LHCN-M2 (cell line): Measurements from ENCODE around the gene PARP1. TPM values are rescaled to one million over a fixed set of nuclear protein-coding genes. Genes with fewer than 3 reads are reported as not detected.
"Not testable (repeated sequence)": the region's sequence is repeated elsewhere in the genome, so short reads cannot be mapped to it uniquely, and the experiment has no call there.

Experiments used
- DNase-seq: peaks from one replicate; pipeline ENCODE4 v3.0.0-alpha.2; 2012; ENCODE audit warnings: low read depth
- total RNA-seq: library from RNA; depleted of rRNA; stranded (reverse); fragments of >200 nt; gene quantifications from 2 replicates; pipeline ENCODE4 v1.2.3, GENCODE V29; 2014

Gene PARP1
- total RNA-seq, 1 experiment from 2014 or later, result 139 TPM

DNA sequence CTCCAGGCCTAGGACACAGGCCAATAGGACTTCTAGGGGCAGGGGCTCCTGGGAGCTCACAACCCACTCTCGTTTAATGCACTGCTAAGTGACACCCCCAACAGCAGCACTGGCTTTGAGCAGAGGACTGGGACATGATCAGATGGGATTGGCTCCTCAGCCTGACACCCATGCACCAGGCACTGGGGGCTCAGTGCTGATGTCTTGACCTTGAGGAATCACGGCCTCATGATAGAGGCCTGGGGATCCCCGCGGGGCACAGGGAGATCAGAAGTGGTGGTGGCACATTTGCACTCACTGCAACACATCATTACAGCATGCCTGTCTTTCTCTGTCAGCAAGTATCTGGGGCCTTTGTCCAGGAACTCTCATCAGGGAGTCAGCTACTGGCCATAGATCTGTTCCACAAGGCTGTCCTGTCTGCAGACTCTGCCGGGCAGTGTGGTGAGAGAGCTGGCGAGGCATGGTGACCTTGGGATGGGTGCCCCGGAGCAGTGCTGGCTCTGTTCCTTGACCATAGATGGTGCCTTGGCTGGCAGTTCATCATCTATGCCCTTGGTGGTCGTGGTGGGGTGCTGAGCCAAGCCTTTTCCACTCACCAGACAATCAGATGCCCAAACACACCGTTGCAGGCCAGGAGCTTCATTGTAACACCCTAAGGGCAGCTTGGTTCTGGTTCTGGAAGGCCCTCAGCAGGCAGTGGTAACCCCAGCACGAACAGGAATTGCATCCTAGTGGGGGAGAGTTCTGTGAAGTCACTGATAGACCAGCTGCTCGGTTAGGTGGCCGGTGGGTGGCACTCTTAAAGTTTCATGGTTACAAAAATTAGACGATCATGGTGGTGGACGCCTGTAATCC, 22.2 kb upstream of the PARP1 start:
- no peak for DNase-seq

DNA sequence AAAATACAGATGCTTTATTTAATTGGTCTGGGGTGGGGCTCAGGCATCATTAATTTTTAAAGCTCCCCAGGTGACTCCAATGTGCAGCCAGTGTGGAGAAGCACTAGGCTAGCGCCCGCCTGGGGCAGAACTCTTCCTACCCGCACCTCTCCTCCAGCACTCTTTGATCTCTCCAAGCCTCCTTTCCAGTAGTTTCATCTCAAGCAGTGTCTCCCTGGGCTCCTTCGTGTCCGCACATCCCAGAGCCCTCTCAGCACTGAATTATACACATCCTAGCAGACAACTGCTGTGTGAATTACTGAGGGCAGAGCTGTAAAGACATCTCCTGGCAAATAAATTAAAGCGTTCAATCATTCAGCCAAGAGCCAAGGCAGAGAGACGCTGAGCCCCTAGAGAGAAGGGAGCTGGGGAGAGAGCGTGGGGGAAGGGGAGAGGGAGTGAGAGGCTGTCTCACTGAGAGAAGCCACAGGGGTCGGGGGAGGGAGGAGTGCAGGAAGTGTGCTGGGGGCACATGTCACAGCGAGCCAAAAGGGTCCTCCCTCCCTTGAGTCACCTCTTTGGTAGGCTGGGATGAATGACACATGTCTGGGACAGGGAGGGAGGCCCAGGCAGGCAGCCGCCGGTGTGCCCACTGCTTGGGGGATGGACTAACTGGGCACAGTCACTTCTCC, 21.0 kb upstream of the PARP1 start:
- DNase-seq, result no peak

DNA sequence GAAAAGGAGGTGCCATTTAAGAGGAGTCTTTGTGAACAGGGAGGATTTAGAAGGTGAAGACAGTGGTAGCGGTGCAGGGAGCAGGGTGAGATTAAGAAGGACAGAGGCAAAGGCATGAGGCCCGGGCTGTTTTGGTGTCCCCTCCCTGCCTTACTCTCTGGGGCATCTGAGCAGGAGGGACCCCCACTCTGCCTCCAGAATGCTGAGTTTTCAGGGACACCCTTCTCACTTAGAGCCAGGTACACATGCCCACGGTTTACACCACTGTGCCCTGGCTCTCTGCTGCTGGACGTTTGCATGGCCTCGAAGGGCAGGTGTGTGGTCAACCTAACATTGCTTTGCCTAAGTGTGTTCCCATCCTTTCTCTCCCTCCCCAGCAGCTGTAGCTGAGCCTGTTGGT, 20.5 kb upstream of the PARP1 start:
- no peak for DNase-seq

DNA sequence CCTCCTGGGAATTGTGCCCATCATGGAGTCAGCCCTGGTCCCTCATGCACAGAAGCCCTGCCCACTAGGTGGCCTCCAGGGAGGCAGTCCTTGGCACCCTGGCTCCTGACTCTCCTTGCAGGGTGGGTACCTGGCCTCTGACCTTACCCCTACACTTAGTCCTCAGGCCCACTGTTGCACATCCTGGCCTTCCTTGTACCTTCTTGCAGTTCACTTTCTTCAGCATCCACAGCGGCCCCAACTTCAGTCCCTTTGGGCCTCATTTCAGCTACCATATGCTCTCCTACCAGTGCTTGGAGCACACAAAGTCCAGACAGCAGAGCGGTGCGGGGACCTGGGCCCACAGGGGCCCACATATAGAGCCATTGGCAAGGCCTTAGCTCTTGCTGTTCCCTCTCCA, 19.2 kb upstream of the PARP1 start:
- DNase-seq, result no peak

DNA sequence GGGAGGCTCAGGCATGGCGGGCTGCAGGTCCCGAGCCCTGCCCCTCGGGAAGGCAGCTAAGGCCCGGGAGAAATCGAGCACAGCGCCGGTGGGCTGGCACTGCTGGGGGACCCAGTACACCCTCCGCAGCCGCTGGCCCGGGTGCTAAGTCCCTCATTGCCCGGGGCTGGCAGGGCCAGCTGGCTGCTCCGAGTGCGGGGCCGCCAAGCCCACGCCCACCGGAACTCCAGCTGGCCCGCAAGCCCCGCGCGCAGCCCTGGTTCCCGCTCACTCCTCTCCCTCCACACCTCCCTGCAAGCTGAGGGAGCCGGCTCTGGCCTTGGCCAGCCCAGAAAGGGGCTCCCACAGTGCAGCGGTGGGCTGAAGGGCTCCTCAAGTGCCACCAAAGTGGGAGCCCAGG, 18.5 kb upstream of the PARP1 start:
- not testable (repeated sequence) for DNase-seq

DNA sequence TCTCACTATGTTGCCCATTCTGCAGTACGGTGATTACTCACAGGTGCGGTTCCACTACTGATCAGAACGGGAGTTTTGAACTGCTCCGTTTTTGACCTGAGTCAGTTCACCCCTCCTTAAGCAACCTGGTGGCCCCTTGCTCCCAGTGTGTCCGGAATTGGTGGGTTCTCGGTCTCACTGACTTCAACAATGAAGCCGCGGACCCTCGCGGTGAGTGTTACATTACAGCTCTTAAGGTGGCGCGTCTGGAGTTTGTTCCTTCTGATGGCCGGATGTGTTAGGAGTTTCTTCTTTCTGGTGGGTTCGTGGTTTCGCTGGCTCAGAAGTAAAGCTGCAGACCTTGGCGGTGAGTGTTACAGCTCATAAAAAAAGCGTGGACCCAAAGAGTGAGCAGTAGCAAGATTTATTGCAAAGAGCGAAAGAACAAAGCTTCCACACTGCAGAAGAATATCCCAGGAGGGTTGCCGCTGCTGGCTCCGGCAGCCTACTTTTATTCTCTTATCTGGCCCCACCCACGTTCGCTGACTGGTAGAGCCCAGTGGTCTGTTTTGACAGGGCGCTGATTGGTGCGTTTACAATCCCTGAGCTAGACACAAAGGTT, 17.6 kb upstream of the PARP1 start:
- DNase-seq, result no peak

DNA sequence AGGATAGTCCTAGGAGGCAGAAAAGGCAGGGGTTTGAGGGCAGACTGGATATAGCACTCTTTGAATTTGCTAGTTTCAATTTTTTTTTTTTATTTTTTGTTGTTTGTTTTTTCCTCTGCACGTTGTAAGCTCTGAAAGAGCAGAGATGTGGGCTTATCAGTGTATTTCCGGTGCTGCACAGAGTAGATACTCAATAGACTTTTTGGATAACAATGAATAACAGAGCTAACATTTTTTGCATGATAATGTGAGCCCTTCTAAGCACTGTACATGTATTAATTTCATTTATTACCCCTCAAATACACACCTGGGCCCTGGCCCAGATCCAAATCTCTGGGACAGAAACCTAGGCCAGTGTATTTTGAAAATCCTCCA, 17.1 kb upstream of the PARP1 start:
- no peak for DNase-seq

DNA sequence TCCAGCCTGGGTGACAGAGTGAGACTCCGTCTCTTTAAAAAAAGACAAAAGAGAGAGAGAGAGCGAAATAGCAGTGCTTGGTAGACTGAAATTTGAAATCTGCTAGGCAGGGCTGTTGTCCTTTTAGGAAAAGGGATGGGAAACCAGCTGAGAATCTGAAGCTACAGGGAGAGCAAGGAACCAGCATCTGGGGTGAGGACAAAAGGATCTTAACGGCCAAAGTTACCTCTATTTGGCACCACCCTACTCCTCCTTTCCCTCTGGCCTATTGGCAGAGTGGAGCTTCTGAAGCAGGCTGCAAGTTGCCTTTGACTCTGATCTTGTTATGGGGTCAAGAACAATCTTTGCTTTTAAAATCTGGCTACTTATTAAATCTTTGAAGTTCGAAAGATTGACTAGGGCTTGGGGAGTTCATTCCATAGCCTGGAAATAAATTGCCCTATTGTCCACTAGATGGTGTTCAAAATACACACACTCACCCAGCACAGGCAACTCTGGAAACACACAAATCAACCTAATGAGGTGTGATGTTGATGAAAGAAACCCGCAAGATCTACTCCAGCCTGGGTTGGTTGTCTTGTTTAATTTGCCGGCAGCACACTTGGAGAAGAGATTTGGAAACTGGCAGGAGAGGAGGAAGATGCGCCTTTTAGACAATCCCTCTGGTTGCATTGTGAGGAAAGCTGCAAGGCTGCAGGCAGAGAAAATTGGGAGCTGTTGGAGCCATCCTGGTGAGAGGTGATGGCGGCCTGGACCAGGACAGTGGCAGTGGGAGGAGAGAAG, 16.5 kb upstream of the PARP1 start:
- no peak for DNase-seq

DNA sequence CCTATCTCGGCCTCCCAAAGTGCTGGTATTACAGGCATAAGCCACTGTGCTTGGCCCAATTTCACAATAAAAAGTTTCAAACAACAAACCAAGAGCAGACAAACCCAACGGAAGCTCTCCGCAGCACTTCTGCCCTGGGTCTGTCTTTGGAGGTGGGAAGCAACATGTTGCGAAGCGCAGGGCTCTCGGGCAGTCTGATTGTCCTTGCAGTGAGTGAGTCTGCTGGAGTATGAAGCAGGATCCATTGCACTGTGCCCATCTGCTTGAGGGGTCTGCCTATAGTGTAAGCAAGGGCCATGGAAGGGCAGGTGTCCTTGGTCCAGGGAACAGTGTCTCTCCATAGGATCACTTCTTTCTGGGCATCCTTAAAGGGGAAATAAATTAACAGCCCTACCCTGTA, 14.6 kb upstream of the PARP1 start:
- no peak for DNase-seq

DNA sequence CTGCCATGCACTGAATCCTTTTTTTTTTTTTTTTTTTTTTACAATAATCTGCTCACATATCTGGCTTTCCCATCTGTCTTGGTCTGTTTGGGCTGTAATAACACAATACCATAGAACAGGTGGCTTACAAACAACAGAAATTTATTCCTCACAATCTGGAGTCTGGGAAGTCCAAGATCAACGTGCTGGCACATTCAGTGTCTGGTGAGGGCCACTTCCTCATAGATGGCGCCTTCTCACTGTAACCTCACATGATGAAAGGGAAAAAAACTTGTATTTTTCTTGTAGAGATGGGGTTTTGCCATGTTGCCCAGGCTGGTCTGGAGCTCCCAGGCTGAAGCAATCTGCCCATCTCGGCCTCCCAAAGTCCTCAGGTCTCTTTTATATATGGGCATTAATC, 13.0 kb upstream of the PARP1 start:
- no peak for DNase-seq

DNA sequence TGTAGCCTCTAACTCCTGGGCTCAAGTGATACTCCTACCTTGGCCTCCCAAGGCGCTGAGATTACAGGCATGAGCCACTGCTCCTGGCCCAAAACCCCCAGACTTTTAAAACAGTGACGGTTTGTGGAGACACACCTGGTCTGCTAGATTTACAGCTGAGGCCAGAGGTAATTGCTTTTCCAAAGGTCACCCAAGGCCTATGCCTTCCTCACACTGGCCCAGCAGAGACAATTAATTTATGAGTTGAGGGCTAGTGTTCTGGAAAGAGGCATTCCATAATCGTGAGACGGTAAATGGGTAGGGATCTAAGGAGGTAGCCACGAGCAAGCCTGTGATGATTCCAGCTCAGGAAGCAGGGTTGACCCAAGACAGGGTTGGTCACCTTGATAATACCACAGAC, 12.4 kb upstream of the PARP1 start:
- no peak for DNase-seq

DNA sequence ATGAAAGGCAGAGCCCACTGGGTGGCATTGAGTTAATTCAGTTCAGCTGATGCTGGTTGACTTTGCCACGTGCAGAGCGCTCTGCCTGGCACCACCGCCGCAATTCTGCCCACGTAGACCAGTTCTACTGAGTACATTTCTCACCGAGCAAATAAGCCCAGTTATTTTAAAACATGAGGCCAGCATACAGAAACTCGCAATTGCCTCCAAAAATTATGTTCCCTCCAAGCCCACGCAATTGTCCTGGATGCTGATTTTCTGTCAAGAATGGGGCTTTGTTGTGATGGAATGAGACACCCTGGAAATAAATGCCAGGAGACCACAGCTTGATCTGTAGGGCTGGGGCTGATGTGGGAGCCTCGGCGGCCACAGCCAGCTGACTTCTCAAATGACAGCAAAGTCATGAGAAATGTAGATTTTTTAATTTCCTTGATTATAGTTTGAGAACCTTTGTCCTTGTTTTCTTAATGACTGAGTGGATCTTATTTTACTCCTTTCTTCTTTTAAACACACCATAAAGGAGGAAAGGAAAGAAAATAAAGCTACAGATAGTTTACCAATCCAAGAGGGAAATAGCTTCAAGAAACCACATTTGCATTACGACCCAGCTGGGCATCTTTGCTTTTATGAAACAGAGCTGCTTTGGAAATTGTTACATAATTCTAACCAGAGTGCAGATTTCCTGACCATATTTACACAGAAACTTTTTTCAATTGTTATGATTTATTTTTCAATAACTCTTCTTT, 11.6 kb upstream of the PARP1 start:
- no peak for DNase-seq

DNA sequence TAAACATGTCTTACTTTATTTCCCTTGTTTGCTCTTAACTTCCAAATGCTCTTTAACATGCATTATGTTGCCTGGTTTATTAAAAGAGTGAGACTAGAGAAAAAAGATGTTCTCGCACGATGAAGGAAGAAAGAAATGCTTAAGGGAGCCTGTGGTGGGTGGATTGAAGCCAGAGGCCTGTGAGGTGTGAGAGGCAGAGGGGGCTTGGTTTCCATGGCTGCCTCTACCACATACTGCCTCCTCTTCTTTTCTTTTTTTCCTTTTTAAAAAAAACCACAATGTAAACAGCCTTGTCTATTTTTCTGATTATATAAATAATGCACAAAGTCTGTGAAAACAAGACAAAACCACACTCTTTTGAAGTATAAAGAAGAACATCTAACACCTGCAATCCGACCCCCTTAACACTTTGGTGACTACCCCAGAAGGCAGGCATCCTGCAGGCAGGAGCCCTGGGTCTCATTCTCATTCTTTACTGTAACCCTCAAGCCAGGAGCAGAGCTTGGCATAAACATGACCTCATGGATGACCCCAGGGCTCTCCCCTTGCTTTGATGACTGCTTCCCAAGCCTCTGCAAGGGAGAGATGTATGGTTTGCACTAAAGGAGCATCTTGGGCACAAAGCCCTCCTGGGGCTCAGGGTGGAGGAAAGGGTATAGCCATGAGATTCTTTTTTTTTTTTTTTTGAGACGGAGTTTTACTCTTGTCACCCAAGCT, 10.1 kb upstream of the PARP1 start:
- no peak for DNase-seq

DNA sequence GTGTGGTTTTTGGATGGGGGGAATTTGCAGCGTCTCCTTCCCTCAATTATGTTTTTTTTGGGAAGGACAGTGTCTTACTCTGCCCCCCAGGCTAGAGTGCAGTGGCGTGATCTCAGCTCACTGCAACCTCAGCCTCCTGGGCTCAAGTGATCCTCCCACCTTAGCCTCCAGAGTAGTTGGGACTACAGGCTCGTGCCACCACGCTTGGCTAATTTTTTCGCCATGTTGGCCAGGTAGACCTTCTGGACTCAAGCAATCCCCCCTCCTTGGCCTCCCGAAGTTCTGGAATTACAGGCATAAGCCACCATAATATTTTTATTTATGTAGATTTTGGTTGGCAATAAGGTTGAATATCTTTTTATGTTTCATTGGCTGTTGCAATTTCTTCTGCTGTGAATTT, 9.5 kb upstream of the PARP1 start:
- no peak for DNase-seq

DNA sequence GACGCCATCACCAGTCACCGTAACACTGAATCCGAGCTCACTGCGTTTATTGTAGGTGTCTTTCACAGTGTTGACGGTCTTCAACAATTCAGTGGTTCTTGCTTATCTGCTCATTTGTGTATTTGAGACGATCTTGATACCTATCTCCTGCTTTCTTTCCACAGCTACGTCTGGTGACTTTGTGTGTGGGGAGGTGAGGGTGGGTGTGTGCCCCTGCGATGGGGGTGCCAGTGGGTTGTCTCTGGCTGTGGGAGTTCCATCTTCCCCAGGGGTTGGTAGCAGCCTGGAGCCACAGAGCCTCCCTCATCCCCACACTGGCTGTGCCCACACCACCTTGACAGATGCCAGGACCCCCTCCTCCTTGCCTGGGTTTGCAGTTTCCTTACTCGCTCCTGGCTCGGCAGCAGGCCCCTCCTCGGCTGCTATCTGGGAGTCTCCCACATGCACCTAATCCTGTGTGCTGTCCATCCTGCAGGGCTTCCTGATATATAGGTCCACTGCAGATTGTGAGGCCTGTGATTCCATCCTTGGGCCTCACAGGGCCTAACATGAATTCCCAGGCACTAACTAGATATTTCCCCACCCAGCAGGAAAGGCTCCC, 6.3 kb upstream of the PARP1 start:
- DNase-seq, result no peak

DNA sequence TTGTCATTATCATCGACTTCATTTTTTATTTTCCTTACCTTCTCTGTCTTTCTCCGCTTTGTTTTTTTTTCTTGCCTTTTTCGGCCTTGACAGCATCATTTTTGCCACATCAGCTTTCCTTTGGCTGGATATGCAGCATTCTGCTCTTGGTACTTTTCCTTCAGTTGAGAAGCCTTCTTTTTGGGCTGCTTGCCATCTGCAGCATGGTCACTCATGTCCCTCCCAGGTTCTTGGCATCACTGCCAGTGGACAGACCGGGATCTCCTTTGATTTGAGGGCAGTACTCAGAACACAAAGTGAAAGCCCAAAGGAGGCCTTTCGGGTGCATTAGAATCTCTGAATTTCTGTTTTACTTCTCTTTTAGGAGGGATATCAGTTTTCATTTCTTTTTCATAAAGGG, 3.7 kb upstream of the PARP1 start:
- no peak for DNase-seq

DNA sequence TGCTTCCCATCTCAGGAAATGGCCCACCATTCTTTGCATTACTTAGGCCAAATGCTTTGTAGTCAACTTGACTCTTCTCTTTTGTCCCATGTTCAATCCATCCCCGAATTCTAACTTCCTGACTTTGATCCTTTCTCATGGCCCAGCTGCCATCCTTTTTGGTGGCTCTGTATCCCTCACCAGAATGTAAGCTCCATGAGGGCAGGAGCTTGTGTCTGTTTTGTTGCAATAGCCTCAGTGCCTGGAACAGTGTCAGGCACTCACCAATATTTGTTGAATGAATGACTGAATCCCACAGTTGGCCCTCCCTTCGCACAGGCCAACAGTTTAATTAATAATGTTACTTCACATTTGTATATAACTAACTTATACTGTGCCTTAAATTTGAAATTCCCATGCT, 3.1 kb upstream of the PARP1 start:
- no peak for DNase-seq

DNA sequence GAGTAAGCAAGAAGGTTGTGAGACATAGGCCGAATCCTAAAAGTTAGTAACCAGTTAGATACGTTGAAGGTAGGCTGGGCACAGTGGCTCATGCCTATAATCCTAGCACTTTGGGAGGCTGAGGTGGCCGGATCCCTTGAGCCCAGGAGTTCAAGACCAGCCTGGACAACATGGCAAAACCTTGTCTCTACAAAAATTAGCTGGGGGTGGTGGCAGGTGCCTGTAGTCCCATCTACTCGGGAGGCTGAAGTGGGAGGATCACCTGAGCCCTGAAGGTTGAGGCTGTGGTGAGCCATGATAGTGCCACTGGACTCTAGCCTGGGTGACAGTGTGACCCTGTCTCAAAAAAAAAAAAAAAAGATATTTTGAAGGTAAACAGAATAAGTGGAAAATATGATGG, 1.5 kb upstream of the PARP1 start:
- DNase-seq, result no peak

DNA sequence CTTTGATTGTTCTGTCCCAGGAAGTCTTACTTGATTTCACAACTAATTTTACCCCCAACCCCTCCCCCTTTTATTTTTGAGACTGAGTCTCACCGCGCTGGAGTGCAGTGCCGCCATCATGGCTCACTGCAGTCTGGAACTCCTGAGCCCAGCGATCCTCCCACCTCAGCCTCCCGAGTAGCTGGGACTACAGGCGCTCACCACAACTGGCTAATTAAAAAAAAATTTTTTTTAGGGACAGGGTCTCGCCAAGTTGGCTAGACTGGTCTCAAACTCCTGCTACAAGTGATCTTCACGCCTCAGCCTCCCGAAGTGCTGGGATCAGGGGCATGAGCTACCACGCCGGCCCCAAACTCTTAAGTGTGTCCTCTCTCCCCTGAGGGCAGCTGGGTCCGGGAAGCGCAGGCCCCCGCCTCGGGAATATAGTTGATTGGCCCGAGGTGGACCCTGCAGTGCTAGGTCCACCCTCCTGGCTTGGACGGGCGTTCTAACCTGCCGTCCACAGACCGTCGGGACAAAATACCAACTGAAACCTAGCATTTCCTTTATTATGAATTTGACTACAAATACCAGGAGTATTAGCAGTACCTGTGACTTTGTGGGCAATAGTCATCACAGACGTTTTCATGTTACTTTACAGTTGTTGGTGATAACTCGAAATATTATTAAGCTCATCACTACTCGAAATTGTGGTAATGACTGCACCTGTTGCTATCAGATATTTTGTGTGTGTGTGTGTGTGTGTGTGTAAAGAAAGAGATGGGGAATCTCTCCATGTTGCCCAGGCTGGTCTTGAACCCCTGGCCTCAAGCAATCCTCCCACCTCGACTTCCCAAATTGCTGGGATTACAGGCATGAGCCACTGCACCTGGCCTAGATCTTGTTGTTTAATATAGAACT, 642 bp upstream of the PARP1 start:
- DNase-seq, result no peak

DNA sequence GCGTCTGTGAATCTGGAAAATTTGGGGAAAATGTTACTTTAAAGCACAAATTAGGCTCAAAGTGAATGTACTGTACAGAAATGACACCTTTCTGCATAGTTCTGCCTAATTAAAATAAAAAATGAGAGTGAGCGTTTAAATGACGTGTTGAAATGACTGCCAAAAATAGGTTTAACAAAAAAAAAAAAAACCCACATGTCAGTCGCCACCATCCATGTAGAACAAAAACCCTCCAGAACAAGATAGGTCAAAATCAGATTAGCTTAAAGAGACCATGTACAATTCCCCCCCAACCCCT, 745 bp downstream of the PARP1 start:
- DNase-seq, result no peak
